ENCODE results near the gene CDH3. TPM values are rescaled to one million over a fixed set of nuclear protein-coding genes. Genes with fewer than 3 reads are reported as not detected.

CDH3 gene
- total RNA-seq, 1 donor from 2014 or later = 1.1 TPM

- TF ChIP-seq CTCF (IDR thresholded peaks at IDR 0.05) = no peak
- Mint-ChIP-seq H3K27me3 (ENCODE audit: low read depth) (peaks cover 11% of the 10 kb centered on the region), H3K36me3 (ENCODE audit: low read depth) (no peaks in the 10 kb centered on the region), H3K9me3 (ENCODE audit: low read depth) (no peaks in the 10 kb centered on the region), H3K4me1 (ENCODE audit: low read depth) (peaks cover 34% of the 10 kb centered on the region), H3K4me3 (ENCODE audit: unreplicated experiment) (peak overlapping the region; percentile 44), H3K27ac (ENCODE audit: unreplicated experiment) (no peak overlapping the region)
- no peak for DNase-seq (ENCODE audit: low spot score)
These were observed 91.5 kb downstream of the CDH3 start for GRCh38 chr16:68736561-68736960.

GRCh38 chr16:68737046-68737729 is 92.1 kb downstream of the CDH3 start, which contains the start of gene CDH1:
CDH1 (plus strand) TSS chr16:68737292; CDS start chr16:68737416, 124 bp downstream.
- H3K27me3 Mint-ChIP-seq (ENCODE audit: low read depth) = peaks cover 11% of the 10 kb centered on the region
- H3K9me3 Mint-ChIP-seq (ENCODE audit: low read depth) = no peaks in the 10 kb centered on the region
- no peak for DNase-seq (ENCODE audit: low spot score)
- no peaks in the 10 kb centered on the region for H3K36me3 Mint-ChIP-seq (ENCODE audit: low read depth)
- no peak within 1 kb of the TSS for H3K27ac Mint-ChIP-seq (ENCODE audit: unreplicated experiment)
- TF ChIP-seq CTCF (IDR thresholded peaks at IDR 0.05) = no peak
- peaks cover 35% of the 10 kb centered on the region for H3K4me1 Mint-ChIP-seq (ENCODE audit: low read depth)
- peak within 1 kb of the TSS; percentile 60 for H3K4me3 Mint-ChIP-seq (ENCODE audit: unreplicated experiment)

- H3K36me3 Mint-ChIP-seq (ENCODE audit: low read depth) = no peaks in the 10 kb centered on the region
- TF ChIP-seq CTCF (IDR thresholded peaks at IDR 0.05) = no peak
- DNase-seq (ENCODE audit: low spot score) = no peak
- peaks cover 11% of the 10 kb centered on the region for H3K27me3 Mint-ChIP-seq (ENCODE audit: low read depth)
- H3K4me1 Mint-ChIP-seq (ENCODE audit: low read depth) = peaks cover 31% of the 10 kb centered on the region
- peak overlapping the region; percentile 60 for H3K4me3 Mint-ChIP-seq (ENCODE audit: unreplicated experiment)
- no peak overlapping the region for H3K27ac Mint-ChIP-seq (ENCODE audit: unreplicated experiment)
- no peaks in the 10 kb centered on the region for H3K9me3 Mint-ChIP-seq (ENCODE audit: low read depth)
These were observed 92.9 kb downstream of the CDH3 start for GRCh38 chr16:68737730-68738629.

- H3K27me3 Mint-ChIP-seq (ENCODE audit: low read depth) = peaks cover 9% of the 10 kb centered on the region
- no peak for TF ChIP-seq CTCF (IDR thresholded peaks at IDR 0.05)
- peaks cover 34% of the 10 kb centered on the region for H3K4me1 Mint-ChIP-seq (ENCODE audit: low read depth)
- no peak for DNase-seq (ENCODE audit: low spot score)
- no peak overlapping the region for H3K27ac Mint-ChIP-seq (ENCODE audit: unreplicated experiment)
- no peaks in the 10 kb centered on the region for H3K9me3 Mint-ChIP-seq (ENCODE audit: low read depth)
- H3K4me3 Mint-ChIP-seq (ENCODE audit: unreplicated experiment) = no peak overlapping the region
- no peaks in the 10 kb centered on the region for H3K36me3 Mint-ChIP-seq (ENCODE audit: low read depth)
These were observed 95.0 kb downstream of the CDH3 start for GRCh38 chr16:68739964-68740627.

All from chondrocyte (in vitro differentiated cells).